ENCODE measurements around the gene AQP1.

The AQP1 gene

DNA sequence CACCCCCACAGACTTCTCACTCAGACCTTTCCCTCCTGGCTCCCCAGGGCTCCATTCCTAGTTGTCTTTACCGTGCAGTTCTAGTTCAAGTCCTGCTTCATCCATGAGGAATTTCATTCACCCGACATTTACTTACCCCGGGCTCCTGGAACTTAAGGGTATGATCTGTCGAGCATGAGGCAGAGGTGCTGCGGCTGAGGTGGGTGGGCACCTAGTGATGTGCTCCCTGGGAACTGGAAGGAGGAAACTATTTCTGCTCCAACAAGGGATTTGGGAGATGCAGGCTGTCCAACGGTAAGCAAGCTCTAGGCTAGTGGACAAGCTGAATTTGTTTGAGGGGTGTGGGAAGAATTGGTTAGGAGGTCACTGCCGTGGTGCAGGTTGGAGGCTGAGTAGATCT is 30.2 kb upstream of the AQP1 start:
- DNase-seq (ENCODE audit: low read depth in 2 of 2), result no peak
- TF ChIP-seq CTCF (IDR thresholded peaks at IDR 0.05; ENCODE audit: low read depth, low read length), result no peak
- no peak overlapping the region for H3K4me3 ChIP-seq (replicated peaks in 1 of 2; ENCODE audit: low read depth in 2 of 2, low read length in 2 of 2)

DNA sequence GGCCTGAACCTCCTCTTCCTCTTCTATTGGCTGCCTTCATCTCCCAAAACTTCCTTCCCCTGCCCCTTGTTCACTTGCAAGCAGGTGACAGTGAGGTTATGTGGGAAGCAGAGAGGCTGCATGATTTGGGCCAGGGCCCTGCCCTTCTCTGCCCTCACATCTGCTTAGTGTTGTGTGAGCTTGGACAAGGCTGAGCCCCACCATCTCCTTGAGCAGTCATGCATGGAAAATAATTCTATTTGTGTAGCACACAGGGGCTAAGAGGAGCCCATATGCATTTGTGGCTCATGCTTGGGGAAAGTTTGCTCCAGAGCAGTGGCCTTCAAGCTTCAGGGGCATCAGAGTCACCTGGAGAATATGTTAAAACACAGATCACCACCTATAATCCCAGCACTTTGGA is 26.8 kb upstream of the AQP1 start:
- TF ChIP-seq CTCF (IDR thresholded peaks at IDR 0.05; ENCODE audit: low read depth, low read length), result no peak
- H3K4me3 ChIP-seq (replicated peaks in 1 of 2; ENCODE audit: low read depth in 2 of 2, low read length in 2 of 2), result no peak overlapping the region
- DNase-seq (ENCODE audit: low read depth in 2 of 2), result no peak

DNA sequence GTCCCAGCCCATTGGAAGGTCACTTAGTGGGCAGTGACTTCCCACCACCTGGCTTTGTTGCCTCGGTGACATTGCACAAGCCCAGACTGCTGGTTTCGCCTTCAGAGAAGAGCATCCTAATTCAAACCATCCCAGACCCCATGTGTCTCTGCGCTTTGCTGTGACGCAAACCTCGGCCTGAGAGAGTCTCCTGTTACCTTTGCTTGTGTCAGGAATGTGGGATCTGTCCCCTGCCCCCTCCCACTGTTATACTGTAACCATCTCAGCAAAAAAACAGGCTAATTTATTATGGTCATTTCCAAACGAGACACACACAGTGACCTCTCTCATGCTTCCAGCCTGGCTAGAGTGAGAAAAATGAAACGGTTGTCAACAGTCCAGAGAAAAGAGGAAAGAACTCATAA is 25.0 kb upstream of the AQP1 start:
- H3K4me3 ChIP-seq (replicated peaks in 1 of 2; ENCODE audit: low read depth in 2 of 2, low read length in 2 of 2), result no peak overlapping the region
- peak in 1 of 2 donors; percentile 29 for DNase-seq (ENCODE audit: low read depth in 2 of 2)
- no peak for TF ChIP-seq CTCF (IDR thresholded peaks at IDR 0.05; ENCODE audit: low read depth, low read length)

GRCh38 chr7:30887464-30887872 is 24.2 kb upstream of the AQP1 start:
- no peak for TF ChIP-seq CTCF (IDR thresholded peaks at IDR 0.05; ENCODE audit: low read depth, low read length)
- no peak for DNase-seq (ENCODE audit: low read depth in 2 of 2)
- no peak overlapping the region for H3K4me3 ChIP-seq (replicated peaks in 1 of 2; ENCODE audit: low read depth in 2 of 2, low read length in 2 of 2)

DNA sequence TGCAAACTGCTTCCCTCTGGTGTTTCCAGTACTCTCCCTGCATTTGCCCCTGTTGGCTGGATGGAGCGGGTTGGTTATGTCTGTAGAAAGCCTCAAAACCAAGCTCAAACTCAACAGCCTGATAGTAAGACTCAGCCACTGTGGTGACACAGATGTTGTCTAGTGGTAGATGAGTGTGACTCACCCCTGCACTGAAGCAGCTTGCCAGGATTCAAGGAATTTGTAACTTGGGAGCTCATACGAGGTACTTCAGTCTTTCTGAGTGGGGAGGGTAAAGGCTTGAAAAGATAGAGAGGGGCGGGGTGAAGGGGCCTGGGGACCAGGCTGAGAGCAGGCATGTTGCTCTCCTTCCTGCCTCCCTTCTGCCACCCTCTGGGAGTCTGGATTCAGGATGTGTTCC is 22.9 kb upstream of the AQP1 start:
- DNase-seq (ENCODE audit: low read depth in 2 of 2), result peak; percentile 80 to 85
- no peak for TF ChIP-seq CTCF (IDR thresholded peaks at IDR 0.05; ENCODE audit: low read depth, low read length)
- no peak overlapping the region for H3K4me3 ChIP-seq (replicated peaks in 1 of 2; ENCODE audit: low read depth in 2 of 2, low read length in 2 of 2)

- TF ChIP-seq CTCF (IDR thresholded peaks at IDR 0.05; ENCODE audit: low read depth, low read length), result no peak
- H3K4me3 ChIP-seq (replicated peaks in 1 of 2; ENCODE audit: low read depth in 2 of 2, low read length in 2 of 2), result no peak overlapping the region
Measured at GRCh38 chr7:30890226-30890625, 21.4 kb upstream of the AQP1 start.

DNA sequence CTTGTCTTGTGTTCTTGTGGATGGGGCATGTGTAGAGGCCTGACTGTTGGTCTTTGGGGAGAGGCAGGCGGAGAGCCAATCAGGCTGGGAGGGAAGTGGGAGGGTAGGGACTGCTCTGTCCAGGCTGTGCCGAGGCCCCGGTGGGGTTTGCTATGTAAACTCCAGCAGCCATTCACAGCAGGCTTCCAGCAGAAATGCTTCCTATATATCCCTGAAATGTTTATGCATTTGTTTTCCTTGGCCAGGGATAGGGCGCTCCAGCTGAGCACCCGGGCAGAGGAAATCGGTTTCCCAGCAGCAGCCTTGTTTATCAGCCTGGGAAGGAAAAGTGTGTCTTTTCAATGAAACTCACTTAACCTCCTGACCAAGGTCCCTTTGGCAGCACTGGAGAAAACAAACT is 18.3 kb upstream of the AQP1 start:
- peak; percentile 12 to 91 for DNase-seq (ENCODE audit: low read depth in 2 of 2)
- TF ChIP-seq CTCF (IDR thresholded peaks at IDR 0.05; ENCODE audit: low read depth, low read length), result no peak
- no peak overlapping the region for H3K4me3 ChIP-seq (replicated peaks in 1 of 2; ENCODE audit: low read depth in 2 of 2, low read length in 2 of 2)

More at GRCh38 chr7:30890226-30890625, 21.4 kb upstream of the AQP1 start:
- no peak for DNase-seq (ENCODE audit: low read depth in 2 of 2)

Data from cardiac fibroblast (primary cell).